NT2/D1 (cell line): ENCODE measurements around the gene RPL15.

Experiments
- SUZ12 ChIP-seq: IDR thresholded peaks from 2 replicates; pipeline ENCODE4 v1.6.1; 2011; ENCODE audit not compliant: insufficient read length, insufficient read depth; ENCODE audit errors: extremely low read depth
- ZNF274 ChIP-seq: IDR thresholded peaks from 2 replicates; pipeline ENCODE4 v1.6.1; 2011; ENCODE audit warnings: mild to moderate bottlenecking, low read depth, low read length

GRCh38 chr3:23911397-23911796 is 5.5 kb upstream of the RPL15 start:
- TF ChIP-seq ZNF274 (no peak), SUZ12 (no peak)
